ENCODE results near the gene VIL1.

VIL1 gene

GRCh38 chr2:218418717-218419458 is at the start of gene VIL1:
VIL1 (plus strand) TSS chr2:218419123; CDS start chr2:218423779, 4,656 bp downstream.
- DNase-seq, result no peak

GRCh38 chr2:218369330-218369729 is 49.6 kb upstream of the VIL1 start:
- no peak for DNase-seq

- no peak for DNase-seq
These were observed 48.4 kb upstream of the VIL1 start for GRCh38 chr2:218370410-218371063.

DNA sequence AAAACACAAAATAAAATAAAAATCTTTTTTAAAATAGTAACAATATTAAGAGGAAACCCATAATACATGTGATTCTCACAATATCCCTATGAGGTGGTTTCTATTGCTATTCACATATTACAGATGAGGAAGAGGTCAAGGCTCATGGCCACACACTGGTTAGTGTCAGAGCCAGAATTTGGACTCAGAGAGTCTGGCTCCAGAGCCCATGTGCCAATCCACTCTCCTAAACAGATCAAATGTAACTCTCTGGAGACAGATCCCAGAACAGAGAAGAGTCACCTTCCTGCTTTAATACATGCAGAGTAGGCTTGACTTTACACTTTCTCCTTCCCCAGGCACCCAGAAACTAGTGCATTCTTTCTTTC is 47.0 kb upstream of the VIL1 start:
- no peak for DNase-seq

- no peak for DNase-seq
These were observed 44.1 kb upstream of the VIL1 start for GRCh38 chr2:218374795-218375194.

DNA sequence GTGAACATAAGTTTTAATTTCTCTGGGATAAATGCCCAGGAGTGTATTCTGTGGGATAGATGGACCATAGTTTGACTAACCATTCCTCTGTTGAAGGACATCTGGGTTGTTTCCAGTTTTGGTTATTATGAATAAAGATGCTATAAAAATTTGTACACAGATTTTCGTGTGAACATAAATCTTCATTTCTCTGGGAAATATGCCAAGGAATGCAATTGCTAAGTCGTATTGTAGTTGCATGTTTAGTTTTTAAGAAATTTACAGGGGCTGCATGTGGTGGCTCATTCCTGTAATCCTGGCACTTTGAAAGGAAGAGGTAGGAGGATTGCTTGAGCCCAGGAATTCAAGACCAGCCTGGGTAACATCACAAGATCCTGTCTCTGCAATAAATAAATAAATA is 43.7 kb upstream of the VIL1 start:
- DNase-seq, result no peak

DNA sequence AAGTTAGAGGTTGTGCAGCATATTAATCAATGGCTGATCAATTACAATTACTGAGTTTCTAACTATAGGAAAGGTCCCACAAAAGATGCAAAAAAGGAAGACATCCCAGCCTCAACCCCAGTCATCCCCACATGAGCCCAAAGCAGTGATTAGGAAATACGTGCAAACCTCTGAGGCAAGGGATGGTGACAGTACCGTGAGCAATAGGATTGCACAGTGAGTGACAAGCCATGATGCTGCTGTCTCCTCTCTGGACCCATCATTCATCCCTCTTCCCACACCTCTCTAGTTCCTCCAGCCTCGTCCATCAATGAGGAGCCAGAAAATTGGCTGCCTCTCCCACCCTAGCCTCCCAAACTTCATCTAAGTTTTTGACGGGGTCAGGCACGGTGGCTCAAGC is 40.9 kb upstream of the VIL1 start:
- DNase-seq, result no peak

DNA sequence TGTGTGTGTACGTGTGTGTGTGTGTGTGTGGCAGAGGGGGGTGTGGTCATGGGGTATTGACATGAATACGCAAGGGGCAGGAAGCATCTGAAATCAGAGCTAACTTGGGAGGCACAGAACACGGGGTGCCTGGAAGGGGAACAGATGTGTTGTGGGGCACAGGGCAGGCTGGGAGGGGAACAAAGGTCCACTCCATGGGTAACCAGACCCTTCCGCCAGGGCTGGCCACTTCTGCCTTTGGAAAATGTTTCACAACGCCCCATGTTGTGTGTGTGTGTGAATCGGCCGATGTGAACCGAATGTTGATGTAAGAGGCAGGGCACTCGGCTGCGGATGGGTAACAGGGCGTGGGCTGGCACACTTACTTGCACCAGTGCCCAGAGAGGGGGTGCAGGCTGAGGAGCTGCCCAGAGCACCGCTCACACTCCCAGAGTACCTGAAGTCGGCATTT is 37.0 kb upstream of the VIL1 start, which contains the start of gene SLC11A1:
SLC11A1 (plus strand) TSS at position 358 of the 451 bp plus-strand sequence. CDS start 96 bp downstream, outside the sequence.
- no peak for DNase-seq

DNA sequence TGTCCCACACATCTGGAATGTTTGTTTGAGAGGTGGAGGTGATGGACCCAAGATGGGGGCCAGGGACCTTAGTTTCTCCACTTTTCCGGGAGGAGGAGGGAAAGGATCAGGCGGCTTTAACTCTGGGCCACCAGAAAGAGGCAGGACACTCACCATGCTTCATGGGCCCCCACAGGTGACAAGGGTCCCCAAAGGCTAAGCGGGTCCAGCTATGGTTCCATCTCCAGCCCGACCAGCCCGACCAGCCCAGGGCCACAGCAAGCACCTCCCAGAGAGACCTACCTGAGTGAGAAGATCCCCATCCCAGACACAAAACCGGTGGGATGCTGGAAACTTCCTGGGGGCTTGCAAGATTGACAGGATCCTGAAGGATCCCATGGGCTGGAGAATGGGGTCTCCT is 36.1 kb upstream of the VIL1 start:
- no peak for DNase-seq

DNA sequence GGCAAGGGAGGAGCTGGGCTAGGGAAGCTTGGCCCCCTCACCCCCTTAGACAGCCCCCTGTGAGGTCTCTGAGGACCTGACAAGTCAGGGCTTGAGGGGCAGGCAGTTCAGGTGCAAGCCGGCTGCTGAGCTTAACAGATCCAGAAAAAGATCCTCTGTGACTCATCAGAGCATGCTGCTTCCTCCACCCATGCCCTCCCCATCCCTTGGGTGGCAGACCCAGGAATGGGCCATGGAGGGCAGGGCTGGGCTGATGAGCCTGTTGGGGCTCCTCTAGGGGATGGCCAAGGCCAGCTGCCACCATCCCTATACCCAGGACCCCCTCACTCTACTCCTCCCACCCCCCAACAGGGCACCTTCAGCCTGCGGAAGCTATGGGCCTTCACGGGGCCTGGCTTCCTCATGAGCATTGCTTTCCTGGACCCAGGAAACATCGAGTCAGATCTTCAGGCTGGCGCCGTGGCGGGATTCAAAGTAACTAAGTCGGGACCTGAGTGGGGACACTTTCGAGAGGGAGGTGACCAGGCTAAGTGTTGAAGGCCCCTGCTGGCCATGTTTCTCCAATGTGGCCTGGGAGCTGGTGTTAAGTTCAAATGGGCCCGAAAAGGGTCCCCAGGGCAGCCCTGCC is 34.9 kb upstream of the VIL1 start:
- no peak for DNase-seq

DNA sequence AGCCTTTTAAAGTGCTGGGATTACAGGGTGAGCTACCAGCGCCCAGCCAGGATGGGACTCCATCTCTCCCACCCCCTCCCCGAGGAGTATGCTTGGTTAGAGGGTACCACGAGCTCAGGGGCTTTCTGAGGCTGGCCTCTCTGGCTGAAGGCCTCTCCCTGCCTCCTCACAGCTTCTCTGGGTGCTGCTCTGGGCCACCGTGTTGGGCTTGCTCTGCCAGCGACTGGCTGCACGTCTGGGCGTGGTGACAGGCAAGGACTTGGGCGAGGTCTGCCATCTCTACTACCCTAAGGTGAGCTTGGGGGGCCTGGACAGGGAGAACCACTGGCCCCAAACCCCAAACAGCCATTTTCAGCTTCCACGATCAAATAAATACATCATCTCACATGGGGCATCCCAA is 33.9 kb upstream of the VIL1 start:
- no peak for DNase-seq

GRCh38 chr2:218386505-218387368 is 32.2 kb upstream of the VIL1 start:
- DNase-seq, result no peak

GRCh38 chr2:218387369-218388194 is 31.3 kb upstream of the VIL1 start:
- DNase-seq, result no peak

DNA sequence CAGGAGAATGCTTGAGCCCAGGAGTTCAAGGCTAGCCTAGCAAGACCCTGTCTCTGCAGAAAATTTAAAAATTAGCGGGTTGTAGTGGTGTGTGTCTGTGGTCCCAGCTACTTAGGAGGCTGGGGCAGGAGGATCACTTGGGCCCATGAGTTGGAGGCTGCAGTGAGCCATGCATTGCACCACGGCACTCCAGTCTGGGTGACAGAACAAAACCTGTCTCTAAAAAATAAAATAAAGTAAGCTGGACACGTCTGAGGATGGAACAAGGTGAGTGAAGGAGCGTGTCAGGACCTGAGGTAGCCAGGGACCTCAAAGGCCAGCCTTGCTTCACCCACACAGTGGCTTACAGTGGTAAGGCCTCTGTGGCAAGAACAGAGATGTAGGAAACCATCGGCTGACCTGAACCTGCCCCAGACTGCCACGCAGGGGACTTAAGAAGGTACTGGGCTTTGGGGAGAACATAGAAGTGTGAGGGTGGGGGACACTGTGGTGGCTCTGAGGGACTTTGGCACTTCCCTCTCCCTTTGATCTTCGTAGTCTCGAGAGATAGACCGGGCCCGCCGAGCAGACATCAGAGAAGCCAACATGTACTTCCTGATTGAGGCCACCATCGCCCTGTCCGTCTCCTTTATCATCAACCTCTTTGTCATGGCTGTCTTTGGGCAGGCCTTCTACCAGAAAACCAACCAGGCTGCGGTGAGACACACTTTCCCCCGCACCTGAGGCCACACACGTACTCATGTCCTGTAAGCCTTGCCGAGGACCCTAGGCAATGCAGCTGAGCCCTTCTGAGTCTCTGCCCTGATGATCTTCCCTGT is 29.4 kb upstream of the VIL1 start:
- no peak for DNase-seq

GRCh38 chr2:218391202-218391601 is 27.7 kb upstream of the VIL1 start:
- no peak for DNase-seq

DNA sequence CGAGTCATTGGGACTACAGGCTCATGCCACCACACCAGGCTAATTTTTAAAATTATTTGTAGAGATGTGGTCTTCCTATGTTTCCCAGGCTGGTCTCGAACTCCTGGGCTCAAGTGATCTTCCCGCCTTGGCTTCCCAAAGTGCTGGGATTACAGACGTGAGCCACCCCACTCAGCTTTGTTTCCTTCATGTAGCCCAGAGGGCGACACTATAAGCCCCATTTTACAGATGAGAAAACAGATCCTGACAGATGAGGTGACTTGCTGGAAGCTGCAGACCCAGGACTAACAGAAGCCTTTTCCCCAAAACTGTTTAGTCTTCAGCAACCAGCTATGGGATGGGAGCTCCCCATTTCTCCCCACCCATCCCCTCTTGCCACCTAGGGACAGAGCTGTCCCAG is 26.5 kb upstream of the VIL1 start:
- no peak for DNase-seq

GRCh38 chr2:218392891-218393462 is 25.9 kb upstream of the VIL1 start:
- DNase-seq, result no peak

DNA sequence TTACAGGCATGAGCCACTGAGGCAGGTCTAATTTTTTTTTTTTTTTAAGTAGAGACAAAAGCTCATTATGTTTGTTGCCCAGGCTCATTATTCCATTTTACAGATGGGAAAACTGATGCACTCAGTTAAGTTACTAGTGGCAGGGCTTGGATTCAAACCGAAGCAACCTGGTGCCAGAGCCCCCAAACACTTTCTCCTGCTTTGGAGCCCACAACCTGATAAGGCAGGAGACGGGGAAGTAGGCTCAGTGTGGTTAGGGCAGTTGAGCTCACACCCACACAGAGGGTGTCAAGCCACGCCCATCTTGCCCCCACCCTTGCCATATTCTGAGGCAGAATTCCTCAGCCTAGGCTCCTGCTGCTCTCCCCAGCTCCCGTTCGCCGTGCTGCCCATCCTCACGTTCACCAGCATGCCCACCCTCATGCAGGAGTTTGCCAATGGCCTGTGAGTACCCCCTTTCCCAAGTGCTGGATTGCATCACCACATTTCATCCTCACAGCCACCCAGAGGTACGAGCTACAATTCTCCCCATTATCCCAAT is 25.1 kb upstream of the VIL1 start:
- DNase-seq, result no peak

- no peak for DNase-seq
These were observed 24.4 kb upstream of the VIL1 start for GRCh38 chr2:218394298-218395089.

DNA sequence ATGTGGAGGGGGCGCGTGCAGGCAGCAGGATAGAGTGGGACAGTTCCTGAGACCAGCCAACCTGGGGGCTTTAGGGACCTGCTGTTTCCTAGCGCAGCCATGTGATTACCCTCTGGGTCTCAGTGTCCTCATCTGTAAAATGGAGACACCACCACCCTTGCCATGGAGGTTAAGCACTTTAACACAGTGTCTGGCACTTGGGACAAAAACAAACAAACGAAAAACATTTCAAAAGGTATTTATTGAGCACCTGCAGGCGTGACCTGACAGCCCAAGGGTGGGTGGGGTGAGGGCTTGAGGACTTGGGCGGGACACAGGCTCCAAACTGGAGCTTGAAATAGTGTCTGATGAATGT is 23.9 kb upstream of the VIL1 start:
- DNase-seq, result no peak
